ENCODE measurements around the gene TYK2.

DNA sequence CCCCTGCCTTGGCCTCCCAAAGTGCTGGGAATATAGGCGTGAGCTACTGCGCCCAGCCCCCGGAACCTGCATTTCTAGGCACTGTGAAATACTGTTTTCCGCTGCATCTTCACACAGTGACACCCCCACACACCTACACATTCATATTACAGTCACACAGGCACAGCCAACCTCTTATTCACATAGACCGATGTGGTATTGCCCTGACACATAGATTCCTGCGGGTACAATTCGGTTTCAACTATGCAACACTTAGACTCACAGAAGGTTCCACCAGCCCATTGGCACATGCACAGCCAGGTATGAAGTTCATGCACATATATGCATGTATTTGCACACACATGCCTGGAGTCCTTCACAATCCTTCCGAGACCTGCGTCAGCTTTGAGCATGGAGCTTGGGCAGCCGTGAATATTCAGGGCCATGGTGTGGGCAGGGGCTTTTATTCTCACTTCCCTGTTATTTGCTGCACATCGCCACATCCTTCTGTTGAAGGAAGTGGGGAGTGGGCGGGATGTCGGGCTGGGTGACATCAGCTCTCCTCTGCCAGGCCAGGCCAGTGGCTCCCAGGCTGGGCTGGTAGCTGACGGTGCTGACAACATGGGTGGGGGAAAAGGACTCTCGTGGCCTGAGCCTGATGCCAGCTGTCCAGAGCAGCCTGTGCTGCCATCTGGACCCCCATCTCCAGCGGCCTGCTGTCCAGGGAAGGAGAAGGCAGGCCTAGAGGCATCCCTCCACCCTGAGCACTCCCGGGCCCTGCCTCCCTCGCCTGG, 28.3 kb upstream of the TYK2 start:
- no peak for TF ChIP-seq POLR2AphosphoS5 (IDR thresholded peaks at IDR 0.05)
- TF ChIP-seq CTCF (IDR thresholded peaks at IDR 0.05): no peak
- no peak for TF ChIP-seq POLR2A (IDR thresholded peaks at IDR 0.05)
